A673 (cell line): Measurements from ENCODE around the gene PTH1R. TPM values are rescaled to one million over a fixed set of nuclear protein-coding genes. Genes with fewer than 3 reads are reported as not detected.

ENCODE experiments used
- BruUV-seq: library from RNA; stranded (reverse); fragments of 400-500 nt; replicated peaks from 2 replicates; lab custom pipeline; 2021; lab: Mats Ljungman, UMichigan
- CTCF ChIA-PET: fragments of 300-600 bp; sonication (Branson Sonifier 250); formaldehyde crosslinking; loops from one replicate; lab custom pipeline; 2022; ENCODE audit warnings: antibody characterized with exemption; lab: Charles Lee
- POLR2A ChIA-PET: fragments of 300-600 bp; sonication (Branson Sonifier 250); formaldehyde crosslinking; loops from one replicate; lab custom pipeline; 2022; ENCODE audit warnings: antibody characterized with exemption; ENCODE audit not compliant: low non-redundant PET; lab: Charles Lee
- DNase-seq: peaks from one replicate; pipeline ENCODE4 v3.0.0-alpha.2; 2015; ENCODE audit warnings: low spot score
- H3K27ac ChIP-seq: fragments of 200-600 bp; sonication (generic); 2 replicates; pipeline ENCODE4 v1.5.1; 2016; ENCODE audit warnings: mixed run types, low read depth, mild to moderate bottlenecking, mixed read lengths, antibody characterized with exemption, low read length; ENCODE audit not compliant: poor library complexity, severe bottlenecking
- H3K27me3 ChIP-seq: fragments of 200-600 bp; sonication (generic); replicated peaks from 2 replicates; pipeline ENCODE4 v1.6.1; 2017; ENCODE audit warnings: mixed run types, low read depth, mild to moderate bottlenecking, mixed read lengths, antibody characterized with exemption, low read length; ENCODE audit not compliant: insufficient read depth, poor library complexity
- H3K36me3 ChIP-seq: fragments of 200-600 bp; sonication (generic); 2 replicates; pipeline ENCODE4 v1.6.1; 2016; ENCODE audit warnings: mixed run types, mild to moderate bottlenecking, mixed read lengths, antibody characterized with exemption, low read length; ENCODE audit not compliant: insufficient read depth, poor library complexity, severe bottlenecking
- H3K4me1 ChIP-seq: fragments of 200-600 bp; sonication (generic); 2 replicates; pipeline ENCODE4 v1.6.1; 2017; ENCODE audit warnings: mixed run types, mild to moderate bottlenecking, mixed read lengths, antibody characterized with exemption, low read length; ENCODE audit not compliant: insufficient read depth, poor library complexity, severe bottlenecking
- H3K4me3 ChIP-seq: fragments of 200-600 bp; sonication (generic); 2 replicates; pipeline ENCODE4 v1.5.1; 2016; ENCODE audit warnings: low read depth, mixed run types, mild to moderate bottlenecking, mixed read lengths, low read length; ENCODE audit not compliant: poor library complexity, severe bottlenecking
- H3K9me3 ChIP-seq: fragments of 200-600 bp; sonication (generic); 2 replicates; pipeline ENCODE4 v1.6.1; 2016; ENCODE audit warnings: mixed run types, low read depth, mild to moderate bottlenecking, mixed read lengths, antibody characterized with exemption, low read length; ENCODE audit not compliant: poor library complexity, severe bottlenecking
- CTCF ChIP-seq: fragments of 300-800, 200-600 bp; sonication (generic); conservative IDR thresholded peaks from 2 replicates; pipeline ENCODE4 v1.5.1; 2017; ENCODE audit warnings: low read depth, mild to moderate bottlenecking, antibody characterized with exemption, low read length, moderate library complexity, mixed read lengths
- EZH2 ChIP-seq: fragments of 200-600 bp; sonication (generic); IDR thresholded peaks from 2 replicates; pipeline ENCODE4 v1.6.1; 2017; ENCODE audit warnings: borderline replicate concordance, low read depth, mild to moderate bottlenecking, mixed read lengths, antibody characterized with exemption, low read length; ENCODE audit not compliant: poor library complexity, severe bottlenecking
- intact Hi-C: fragments of 100-400 bp; cut with micrococcal nuclease; formaldehyde crosslinking; loops from one replicate; pipeline ENCODE4 v1.10.0; 2022; ENCODE audit not compliant: unreplicated experiment
- total RNA-seq: library from RNA; stranded (reverse); gene quantifications from 2 replicates; pipeline ENCODE4 v1.2.3, GENCODE V29; 2021

Gene PTH1R
- total RNA-seq, 1 experiment from 2014 or later: 1.2 TPM

GRCh38 chr3:46887980-46888494 lies 10.5 kb downstream of the PTH1R start:
- H3K36me3 ChIP-seq: no peaks in the 10 kb centered on the region

GRCh38 chr3:46888705-46889104 lies 11.2 kb downstream of the PTH1R start:
- Histone ChIP-seq H3K27ac (no peak overlapping the region), H3K4me3 (no peak overlapping the region), H3K36me3 (no peaks in the 10 kb centered on the region), H3K9me3 (no peaks in the 10 kb centered on the region), H3K27me3 (no peaks in the 10 kb centered on the region), H3K4me1 (peaks cover 6% of the 10 kb centered on the region)
- DNase-seq: no peak
- no peak for TF ChIP-seq CTCF
- TF ChIP-seq EZH2: no peak
- no TSS peak for BruUV-seq
- intact Hi-C loops: no loop called here
- ChIA-PET POLR2A (no interaction called here), CTCF (no interaction called here)

More at GRCh38 chr3:46887980-46888494, 10.5 kb downstream of the PTH1R start:
- no peak for TF ChIP-seq CTCF
- TF ChIP-seq EZH2: no peak
- DNase-seq: no peak
- POLR2A ChIA-PET: no interaction called here
- no TSS peak for BruUV-seq
- Histone ChIP-seq H3K4me1 (peaks cover 6% of the 10 kb centered on the region), H3K27me3 (no peaks in the 10 kb centered on the region), H3K4me3 (no peak overlapping the region), H3K9me3 (no peaks in the 10 kb centered on the region), H3K27ac (no peak overlapping the region)
- CTCF ChIA-PET: no interaction called here
- intact Hi-C loops: no loop called here

GRCh38 chr3:46889381-46890110 lies 12.0 kb downstream of the PTH1R start:
- ChIA-PET POLR2A (no interaction called here), CTCF (no interaction called here)
- TF ChIP-seq CTCF (no peak), EZH2 (no peak)
- intact Hi-C loops: no loop called here
- Histone ChIP-seq H3K9me3 (no peaks in the 10 kb centered on the region), H3K4me1 (peaks cover 6% of the 10 kb centered on the region), H3K27ac (no peak overlapping the region), H3K27me3 (no peaks in the 10 kb centered on the region), H3K36me3 (no peaks in the 10 kb centered on the region), H3K4me3 (no peak overlapping the region)
- BruUV-seq: no TSS peak
- DNase-seq: peak; percentile 67
